ENCODE results near the gene SUN2.
"Not testable (repeated sequence)": the region's sequence is repeated elsewhere in the genome, so short reads cannot be mapped to it uniquely, and the experiment has no call there.

Gene SUN2

DNA sequence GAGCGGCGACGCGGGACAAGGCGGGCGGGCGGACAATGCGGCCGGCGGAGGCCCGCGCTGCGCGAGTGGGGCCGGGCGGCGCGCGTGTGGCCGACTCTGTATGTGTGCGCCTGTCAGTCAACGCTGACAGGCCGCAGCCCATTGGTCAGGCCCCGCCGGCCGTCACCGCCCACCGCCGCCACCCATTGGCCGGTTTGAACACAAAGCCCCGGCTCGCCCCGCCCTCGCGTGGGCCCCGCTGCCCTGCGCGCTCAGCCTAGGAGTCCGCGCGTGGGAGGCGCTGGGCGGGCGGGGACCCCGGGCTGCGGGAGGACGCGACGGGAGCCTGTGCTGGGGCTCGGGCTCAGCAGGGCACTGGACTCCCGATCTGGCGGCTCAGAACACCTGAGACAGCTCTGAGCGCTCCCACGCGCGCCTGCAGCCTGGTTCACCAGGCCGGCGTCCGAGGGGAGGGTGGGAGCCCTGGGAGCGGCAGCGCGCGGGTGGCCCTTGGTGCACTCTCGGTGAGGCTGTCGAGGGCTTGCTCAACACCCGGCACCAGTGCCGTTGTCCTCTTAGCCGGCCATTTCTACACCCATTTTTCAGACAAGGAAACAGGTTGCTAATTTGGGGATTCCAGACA, at the start of gene SUN2:
SUN2 (minus strand) TSS at position 88 of the 622 bp plus-strand sequence. CDS start 3,370 bp downstream, outside the sequence.
- DNase-seq = no peak

DNA sequence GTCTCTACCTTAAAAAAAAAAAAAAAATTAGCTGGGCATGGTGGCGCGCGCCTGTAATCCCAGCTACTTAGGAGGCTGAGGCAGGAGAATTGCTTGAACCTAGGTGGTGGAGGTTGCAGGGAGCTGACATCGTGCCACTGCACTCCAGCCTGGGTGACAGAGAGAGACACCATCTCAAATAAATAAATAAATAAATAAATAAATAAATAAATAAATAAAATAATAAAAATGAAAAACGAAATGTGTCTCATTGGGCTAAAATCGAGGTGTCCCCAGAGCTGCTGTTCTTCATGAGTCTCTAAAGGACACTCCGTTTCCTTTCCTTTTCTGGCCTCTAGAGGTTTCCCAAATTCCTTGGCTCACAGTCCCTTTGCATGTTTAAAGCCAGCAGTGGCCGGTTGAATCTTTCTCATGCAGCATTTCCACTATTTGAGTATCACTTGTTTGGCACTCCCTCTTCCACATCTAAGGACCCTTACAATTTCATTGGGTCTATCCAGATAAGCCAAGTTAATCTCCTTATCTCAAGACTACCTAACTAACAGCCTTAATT, 49.3 kb upstream of the SUN2 start:
- DNase-seq = not testable (repeated sequence)

DNA sequence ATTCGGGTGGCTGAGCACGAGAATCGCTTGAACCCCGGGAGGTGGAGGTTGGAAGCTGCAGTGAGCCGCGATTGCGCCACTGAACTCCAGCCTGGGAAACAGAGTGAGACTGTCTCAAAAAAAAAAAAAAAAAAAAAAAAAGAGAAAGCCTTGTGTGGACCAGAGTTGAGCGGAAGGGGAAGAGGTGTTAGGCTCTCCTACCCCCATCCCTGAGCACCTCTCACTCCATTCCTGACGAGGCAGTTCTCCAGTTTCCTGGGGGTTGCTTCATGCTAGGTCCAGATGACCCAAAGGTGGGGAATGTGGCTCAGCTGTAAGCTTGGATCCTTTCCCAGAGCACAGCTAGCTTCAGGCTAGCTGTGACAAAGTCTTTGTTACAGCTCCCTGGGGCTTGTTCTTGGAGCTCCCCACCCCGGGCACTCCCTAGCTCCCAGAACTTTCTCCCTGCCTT, 46.9 kb upstream of the SUN2 start:
- no peak for DNase-seq

GRCh38 chr22:38799265-38800002, 43.6 kb upstream of the SUN2 start:
- no peak for DNase-seq

- no peak for DNase-seq
These were observed 42.7 kb upstream of the SUN2 start for GRCh38 chr22:38798496-38798895.

GRCh38 chr22:38796262-38796957, 40.6 kb upstream of the SUN2 start:
- no peak for DNase-seq

DNA sequence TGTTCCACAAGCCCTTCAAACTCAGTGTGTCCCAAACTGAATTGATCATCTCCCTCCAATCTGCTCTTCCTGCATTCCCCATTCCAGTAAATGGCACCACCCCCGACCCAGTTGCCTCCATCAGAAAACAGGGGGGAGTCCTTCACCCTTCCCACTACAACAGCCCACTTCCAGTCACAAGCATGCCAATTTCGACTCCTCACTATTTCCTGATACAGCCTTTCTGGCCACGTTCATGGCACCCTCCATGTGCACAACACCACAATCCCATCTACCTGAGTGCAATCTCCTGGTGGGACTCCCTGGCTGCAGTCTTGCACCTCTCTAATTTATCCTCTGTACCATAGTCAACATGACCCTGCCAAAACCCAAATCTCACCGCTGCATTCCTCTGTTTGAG, 39.8 kb upstream of the SUN2 start:
- DNase-seq = no peak

GRCh38 chr22:38793721-38794466, 38.1 kb upstream of the SUN2 start, which contains the start of gene DNAL4:
Gene DNAL4 (minus strand): TSS chr22:38794143. CDS start chr22:38782731, 11,412 bp downstream.
- peak; percentile 88 for DNase-seq

GRCh38 chr22:38793317-38793716, 37.5 kb upstream of the SUN2 start:
- no peak for DNase-seq

DNA sequence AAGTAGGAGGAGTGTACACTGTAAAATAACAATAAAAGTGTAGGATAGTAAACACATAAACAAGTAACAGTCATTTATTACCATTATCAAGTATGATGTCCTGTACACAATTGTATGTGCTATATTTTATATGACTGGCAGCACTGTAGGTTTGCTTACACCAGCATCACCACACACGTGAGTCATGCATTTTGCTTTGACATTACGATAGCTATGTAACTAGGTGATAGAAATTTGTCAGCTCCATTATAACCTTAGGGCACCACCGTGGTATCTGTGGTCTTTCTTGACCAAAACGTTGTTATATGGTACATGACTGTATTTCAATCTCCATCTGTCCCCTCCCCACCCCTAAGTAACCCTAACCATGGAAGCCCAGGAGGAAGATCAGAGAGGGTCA, 37.0 kb upstream of the SUN2 start:
- no peak for DNase-seq

- no peak for DNase-seq
These were observed 33.8 kb upstream of the SUN2 start for GRCh38 chr22:38789606-38790005.

GRCh38 chr22:38788846-38789245, 33.0 kb upstream of the SUN2 start:
- no peak for DNase-seq

- DNase-seq = no peak
These were observed 32.4 kb upstream of the SUN2 start for GRCh38 chr22:38788021-38788816.

DNA sequence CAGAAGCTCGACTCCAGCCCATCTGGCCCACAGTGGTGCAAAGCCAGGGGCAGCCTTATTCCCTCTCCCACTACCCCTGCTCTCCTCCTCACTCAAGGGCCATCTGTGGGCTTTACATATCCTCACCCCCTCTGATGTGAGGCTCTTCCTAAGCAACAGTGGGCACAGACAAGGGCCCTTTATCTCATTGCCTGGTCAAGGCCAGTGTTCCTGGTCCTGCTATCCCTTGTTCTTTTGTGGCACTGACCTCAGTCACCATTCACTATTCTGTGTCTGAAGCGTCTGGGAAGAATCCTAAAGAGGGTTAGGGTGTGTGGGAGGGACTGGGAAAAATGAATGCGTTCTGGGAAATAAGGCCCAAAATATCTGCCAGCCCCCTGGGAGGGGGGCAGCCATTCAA, 30.8 kb upstream of the SUN2 start:
- DNase-seq = no peak

- no peak for DNase-seq
These were observed 29.1 kb upstream of the SUN2 start for GRCh38 chr22:38784856-38785255.

GRCh38 chr22:38784035-38784434, 28.2 kb upstream of the SUN2 start:
- no peak for DNase-seq

GRCh38 chr22:38783095-38783615, 27.4 kb upstream of the SUN2 start:
- no peak for DNase-seq

GRCh38 chr22:38782402-38783094, 26.8 kb upstream of the SUN2 start:
- DNase-seq = no peak

DNA sequence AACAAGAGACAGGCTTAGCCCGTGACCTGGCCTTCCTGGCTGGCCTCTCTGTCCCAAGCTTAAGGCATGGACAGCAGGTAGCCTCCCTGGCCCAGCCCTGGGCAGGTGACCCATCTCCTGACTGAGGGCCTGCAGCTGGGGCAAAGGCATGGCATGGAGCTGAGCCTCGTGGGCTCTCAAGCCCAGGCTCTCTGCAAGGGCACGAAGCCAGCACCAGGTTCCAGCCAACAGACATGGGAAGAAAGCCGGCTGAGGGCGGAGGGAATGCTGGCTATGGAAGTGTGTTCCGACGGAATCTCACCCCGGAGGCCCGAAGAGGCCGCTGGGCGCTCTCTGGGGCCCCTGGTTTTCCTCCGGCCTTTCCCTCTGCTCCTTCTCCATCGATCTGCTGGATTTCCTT, 25.2 kb upstream of the SUN2 start:
- no peak for DNase-seq

- DNase-seq = no peak
These were observed 21.4 kb upstream of the SUN2 start for GRCh38 chr22:38777087-38777671.

DNA sequence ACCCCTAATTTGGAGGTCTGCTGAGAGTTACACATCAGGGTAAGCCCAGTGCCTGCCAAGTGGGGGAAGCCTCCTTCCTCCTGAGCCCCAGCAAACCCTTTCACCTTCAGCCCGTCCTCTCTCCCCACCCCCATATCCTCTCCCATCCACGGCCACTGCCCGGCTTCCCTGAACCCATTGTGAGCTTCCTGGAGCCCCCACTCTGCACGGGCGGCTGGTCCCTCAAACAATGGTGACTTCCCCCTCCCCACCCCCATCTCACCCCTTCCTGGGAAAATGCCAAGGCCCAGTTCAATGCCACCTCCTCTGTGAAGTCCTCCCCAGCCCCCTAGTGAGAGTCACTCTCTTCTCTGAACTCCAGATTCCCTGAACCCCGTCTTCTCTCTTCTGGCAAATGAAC, 20.3 kb upstream of the SUN2 start:
- no peak for DNase-seq

Data from NCI-H2081 treated with DMSO at 0.1 percent for 48 hours (cell line).